Prostate gland (tissue), 2 donors: Measurements from ENCODE around the gene ISG15. TPM values are rescaled to one million over a fixed set of nuclear protein-coding genes. Genes with fewer than 3 reads are reported as not detected.
"Not testable (repeated sequence)": the region's sequence is repeated elsewhere in the genome, so short reads cannot be mapped to it uniquely, and the experiment has no call there.

Experiments
- DNase-seq: peaks from one replicate; pipeline ENCODE4 v3.0.0-alpha.2; 2019; ENCODE audit warnings: low spot score
- H3K27ac ChIP-seq, 2 donors: fragments of 200-600 bp; sonication (generic); 2 replicates each; pipeline ENCODE4 v1.5.1; 2017 to 2019
- H3K27me3 ChIP-seq: fragments of 200-600 bp; sonication (generic); replicated peaks from 2 replicates; pipeline ENCODE4 v1.5.1; 2019; ENCODE audit not compliant: insufficient read depth
- H3K36me3 ChIP-seq, 2 donors: fragments of 200-600 bp; sonication (generic); 1 replicate in 1 of 2; 2 replicates in 1 of 2; pipeline versions ENCODE4 v1.5.1 to v1.8.1; 2017 to 2019
- H3K4me1 ChIP-seq: fragments of 200-600 bp; sonication (generic); replicated peaks from 2 replicates; pipeline ENCODE4 v1.5.1; 2019
- H3K4me3 ChIP-seq, 2 donors: fragments of 200-600 bp; sonication (generic); 2 replicates each; pipeline ENCODE4 v1.5.1; 2017 to 2019
- H3K9me3 ChIP-seq: fragments of 200-600 bp; sonication (generic); 2 replicates; pipeline ENCODE4 v1.5.1; 2017
- CTCF ChIP-seq, 4 experiments: fragments of 200-600 bp in 2 of 4; fragments of 450-650 bp in 2 of 4; sonication (generic) in 2 of 4; IDR thresholded peaks; 1 replicate in 3 of 4; 2 replicates in 1 of 4; pipeline ENCODE4 v1.5.1; 2016 to 2019; ENCODE audit warnings: antibody characterized with exemption in 4 of 4, mild to moderate bottlenecking in 2 of 4, moderate library complexity in 2 of 4
- POLR2A ChIP-seq: fragments of 450-650 bp; IDR thresholded peaks from one replicate; pipeline ENCODE4 v1.6.1; 2016; ENCODE audit warnings: antibody characterized with exemption, mild to moderate bottlenecking
- POLR2AphosphoS5 ChIP-seq: sonication (generic); formaldehyde crosslinking; IDR thresholded peaks from one replicate; pipeline ENCODE4 v1.6.1; 2017; ENCODE audit warnings: antibody characterized with exemption
- WGBS: methylation state at CpG from one replicate; pipeline ENCODE4 v1.1.5; 2018; 5-methylcytosine and 5-hydroxymethylcytosine counted together
- intact Hi-C: fragments of 100-400 bp; cut with DNase I; formaldehyde crosslinking; loops from one replicate; pipeline ENCODE4 v1.14.2; 2022
- total RNA-seq, 2 donors: library from RNA; depleted of rRNA; stranded (reverse); fragments of >200 nt; gene quantifications; one replicate each; pipeline ENCODE4 v1.1.0, GENCODE V29; 2016

ISG15 gene
- total RNA-seq, 2 donors from 2014 or later: 22.3 to 27.2 TPM

GRCh38 chr1:1004420-1004779, 8.9 kb upstream of the ISG15 start:
- no peak overlapping the region for H3K27ac ChIP-seq
- intact Hi-C loops: no loop called here
- H3K27me3 ChIP-seq: no peaks in the 10 kb centered on the region
- peaks cover 5% of the 10 kb centered on the region for H3K4me1 ChIP-seq
- H3K36me3 ChIP-seq: no peaks in the 10 kb centered on the region
- no peak overlapping the region for H3K4me3 ChIP-seq
- no peak for TF ChIP-seq POLR2AphosphoS5
- no peak for TF ChIP-seq CTCF (IDR thresholded peaks at IDR 0.05)
- no peak for TF ChIP-seq POLR2A
- H3K9me3 ChIP-seq: no peaks in the 10 kb centered on the region
- DNase-seq: no peak
- 86% methylated on average over 7 of the region's 7 CpGs for WGBS

- no peaks in the 10 kb centered on the region for H3K27me3 ChIP-seq
- H3K4me3 ChIP-seq: no peak overlapping the region
- H3K36me3 ChIP-seq: no peaks in the 10 kb centered on the region
- DNase-seq: no peak
- peak; percentile 15 for TF ChIP-seq POLR2AphosphoS5
- TF ChIP-seq CTCF (IDR thresholded peaks at IDR 0.05): no peak
- H3K27ac ChIP-seq: peak overlapping the region in 1 of 2 donors; percentile 26
- intact Hi-C loops: no loop called here
- peaks cover 5% of the 10 kb centered on the region for H3K4me1 ChIP-seq
- no peaks in the 10 kb centered on the region for H3K9me3 ChIP-seq
- 38% methylated on average over 20 of the region's 21 CpGs for WGBS
Measured at GRCh38 chr1:1004780-1005697, 8.3 kb upstream of the ISG15 start.

- 58% methylated on average over 22 of the region's 23 CpGs for WGBS
- no peak for DNase-seq
- Histone ChIP-seq H3K27ac (no peak overlapping the region), H3K4me3 (no peak overlapping the region), H3K9me3 (no peaks in the 10 kb centered on the region), H3K27me3 (no peaks in the 10 kb centered on the region), H3K36me3 (no peaks in the 10 kb centered on the region), H3K4me1 (peaks cover 5% of the 10 kb centered on the region)
- intact Hi-C loops: no loop called here
- TF ChIP-seq CTCF (IDR thresholded peaks at IDR 0.05): no peak
- TF ChIP-seq POLR2AphosphoS5: no peak
- TF ChIP-seq POLR2A: no peak
Measured at GRCh38 chr1:1005774-1006304, 7.5 kb upstream of the ISG15 start.

GRCh38 chr1:1006305-1007159, 6.8 kb upstream of the ISG15 start:
- no peak for DNase-seq
- Histone ChIP-seq H3K4me1 (peaks cover 5% of the 10 kb centered on the region), H3K36me3 (no peaks in the 10 kb centered on the region), H3K27me3 (no peaks in the 10 kb centered on the region), H3K4me3 (no peak overlapping the region), H3K27ac (no peak overlapping the region), H3K9me3 (no peaks in the 10 kb centered on the region)
- TF ChIP-seq POLR2A (no peak), CTCF (IDR thresholded peaks at IDR 0.05) (no peak), POLR2AphosphoS5 (peak; percentile 34)
- intact Hi-C loops: no loop called here
- WGBS: 62% methylated on average over 37 of the region's 37 CpGs

GRCh38 chr1:1010131-1010530, 3.2 kb upstream of the ISG15 start:
- DNase-seq, H3K36me3 ChIP-seq, H3K27me3 ChIP-seq, H3K9me3 ChIP-seq, H3K27ac ChIP-seq, intact Hi-C loops, H3K4me3 ChIP-seq: not testable (repeated sequence)
- H3K4me1 ChIP-seq: peaks cover 12% of the 10 kb centered on the region
- WGBS: 95% methylated on average over 8 of the region's 8 CpGs
